H1 (cell line): Measurements from ENCODE around the gene MRPS25. TPM values are rescaled to one million over a fixed set of nuclear protein-coding genes. Genes with fewer than 3 reads are reported as not detected.

Experiments
- CTCF ChIA-PET: fragments of 300-600 bp; sonication (Branson Sonifier 250); formaldehyde crosslinking; loops from one replicate; lab custom pipeline; 2021; ENCODE audit not compliant: partially characterized antibody; lab: Charles Lee
- POLR2A ChIA-PET: fragments of 300-600 bp; sonication (Branson Sonifier 250); formaldehyde crosslinking; loops from one replicate; lab custom pipeline; 2021; ENCODE audit warnings: inconsistent platforms; ENCODE audit not compliant: partially characterized antibody; lab: Charles Lee
- DNase-seq, 2 experiments: peaks; one replicate each; pipeline versions ENCODE4 v3.0.0 to v3.0.0-alpha.2; 2010 to 2022; ENCODE audit warnings: low spot score in 2 of 2, low read depth in 1 of 2, mixed read lengths in 1 of 2
- FAIRE-seq: peaks from 2 replicates; lab custom pipeline; 2011; peaks lifted over from hg19 to GRCh38; lab: Jason Lieb, UNC
- H2AFZ ChIP-seq: 2 replicates; pipeline ENCODE4 v1.8.1; 2012; ENCODE audit warnings: low read length, inconsistent platforms
- H2AK5ac ChIP-seq: 2 replicates; pipeline ENCODE4 v1.6.1; 2013; ENCODE audit warnings: low read depth, low read length
- H2BK120ac ChIP-seq: replicated peaks from 2 replicates; pipeline ENCODE3; 2013; ENCODE audit warnings: low read depth, low read length, inconsistent platforms
- H2BK12ac ChIP-seq: 2 replicates; pipeline ENCODE4 v1.6.1; 2013; ENCODE audit warnings: low read depth, low read length
- H2BK15ac ChIP-seq: 2 replicates; pipeline ENCODE4 v1.6.1; 2013; ENCODE audit warnings: low read length
- H2BK20ac ChIP-seq: 2 replicates; pipeline ENCODE4 v1.6.1; 2013; ENCODE audit warnings: low read length
- H2BK5ac ChIP-seq: 2 replicates; pipeline ENCODE4 v1.6.1; 2013; ENCODE audit warnings: low read depth, low read length
- H3K14ac ChIP-seq: 2 replicates; pipeline ENCODE4 v1.6.1; 2013; ENCODE audit warnings: inconsistent platforms; ENCODE audit not compliant: insufficient read length
- H3K18ac ChIP-seq: 2 replicates; pipeline ENCODE4 v1.6.1; 2013; ENCODE audit warnings: low read length; ENCODE audit errors: extremely low read depth
- H3K23ac ChIP-seq: 2 replicates; pipeline ENCODE4 v1.6.1; 2013; ENCODE audit warnings: inconsistent platforms; ENCODE audit not compliant: insufficient read length
- H3K23me2 ChIP-seq: 2 replicates; pipeline ENCODE4 v1.6.1; 2013; ENCODE audit warnings: low read depth, low read length
- H3K27ac ChIP-seq: 2 replicates; pipeline ENCODE4 v1.6.1; 2011; ENCODE audit warnings: low read depth, low read length, inconsistent platforms
- H3K27me3 ChIP-seq, 4 experiments: replicated peaks in 1 of 4; 1 replicate in 1 of 4; 2 replicates in 3 of 4; pipeline versions ENCODE4 v1.6.1 to v1.8.1; 2011 to 2013; ENCODE audit warnings: low read length in 3 of 4, mild to moderate bottlenecking in 3 of 4, inconsistent platforms in 2 of 4, mixed read lengths in 2 of 4, moderate library complexity in 1 of 4; ENCODE audit not compliant: control insufficient read depth in 3 of 4, insufficient read depth in 3 of 4; ENCODE audit errors: extremely low read depth in 1 of 4
- H3K36me3 ChIP-seq, 4 experiments: 2 replicates each; pipeline versions ENCODE4 v1.6.1 to v1.8.1; 2011 to 2013; ENCODE audit warnings: mild to moderate bottlenecking in 4 of 4, low read length in 3 of 4, moderate library complexity in 2 of 4, control low read depth in 1 of 4, inconsistent platforms in 1 of 4; ENCODE audit not compliant: insufficient read depth in 4 of 4, control insufficient read depth in 2 of 4
- H3K4ac ChIP-seq: replicated peaks from 2 replicates; pipeline ENCODE3; 2013; ENCODE audit warnings: low read length, low read depth, mixed read lengths, inconsistent platforms; ENCODE audit not compliant: insufficient read length
- H3K4me1 ChIP-seq, 4 experiments: replicated peaks in 1 of 4; 1 replicate in 1 of 4; 2 replicates in 3 of 4; pipeline versions ENCODE4 v1.6.1 to v1.8.1; 2011 to 2013; ENCODE audit warnings: low read length in 3 of 4, inconsistent platforms in 2 of 4, mixed read lengths in 1 of 4; ENCODE audit not compliant: insufficient read depth in 4 of 4, control insufficient read depth in 3 of 4
- H3K4me2 ChIP-seq, 2 experiments: 2 replicates each; pipeline versions ENCODE4 v1.6.1 to v1.8.1; 2011 to 2013; ENCODE audit warnings: low read depth in 2 of 2, low read length in 2 of 2, control low read depth in 1 of 2, inconsistent platforms in 1 of 2, mild to moderate bottlenecking in 1 of 2; ENCODE audit not compliant: insufficient read depth in 1 of 2
- H3K4me3 ChIP-seq, 4 experiments: fragments of 200-600, 300-600 bp in 1 of 4; sonication (generic), shearing (Covaris generic), sonication (Bioruptor Twin) in 1 of 4; 2 replicates each; pipeline versions ENCODE4 v1.5.1 to v1.8.1; 2011 to 2016; ENCODE audit warnings: low read length in 4 of 4, low read depth in 3 of 4, control low read depth in 2 of 4, inconsistent platforms in 2 of 4, mild to moderate bottlenecking in 2 of 4, mixed read lengths in 1 of 4, moderate library complexity in 1 of 4; ENCODE audit not compliant: insufficient read depth in 2 of 4; ENCODE audit errors: extremely low read depth in 1 of 4
- H3K56ac ChIP-seq: replicated peaks from 2 replicates; pipeline ENCODE3; 2013; ENCODE audit warnings: low read depth, mild to moderate bottlenecking, mixed read lengths, low read length, inconsistent platforms; ENCODE audit not compliant: insufficient read length
- H3K79me1 ChIP-seq: 2 replicates; pipeline ENCODE4 v1.6.1; 2013; ENCODE audit warnings: low read depth, low read length, control low read depth
- H3K79me2 ChIP-seq, 2 experiments: 2 replicates each; pipeline versions ENCODE4 v1.6.1 to v1.8.1; 2012 to 2013; ENCODE audit warnings: low read length in 2 of 2, mild to moderate bottlenecking in 2 of 2, inconsistent platforms in 1 of 2; ENCODE audit not compliant: insufficient read depth in 2 of 2, control insufficient read depth in 1 of 2
- H3K9ac ChIP-seq, 4 experiments: replicated peaks in 1 of 4; 1 replicate in 1 of 4; 2 replicates in 3 of 4; pipeline versions ENCODE4 v1.6.1 to v1.8.1; 2011 to 2013; ENCODE audit warnings: low read depth in 3 of 4, low read length in 3 of 4, control low read depth in 2 of 4, mild to moderate bottlenecking in 2 of 4, moderate library complexity in 2 of 4, inconsistent platforms in 1 of 4; ENCODE audit errors: extremely low read depth in 1 of 4
- H3K9me3 ChIP-seq, 2 experiments: 2 replicates each; pipeline versions ENCODE4 v1.6.1 to v1.8.1; 2012 to 2013; ENCODE audit warnings: mild to moderate bottlenecking in 2 of 2, moderate library complexity in 2 of 2, control low read depth in 1 of 2, inconsistent platforms in 1 of 2, low read depth in 1 of 2, low read length in 1 of 2, mixed read lengths in 1 of 2; ENCODE audit not compliant: insufficient read depth in 2 of 2
- H4K20me1 ChIP-seq, 2 experiments: replicated peaks in 1 of 2; 2 replicates each; pipeline versions ENCODE3 to v1.8.1; 2011 to 2013; ENCODE audit warnings: inconsistent platforms in 2 of 2, low read length in 2 of 2, mild to moderate bottlenecking in 1 of 2; ENCODE audit not compliant: insufficient read depth in 2 of 2, control insufficient read depth in 1 of 2
- H4K5ac ChIP-seq: 2 replicates; pipeline ENCODE4 v1.6.1; 2013; ENCODE audit warnings: low read length, low read depth, mixed read lengths, inconsistent platforms; ENCODE audit not compliant: insufficient read length
- H4K8ac ChIP-seq: 2 replicates; pipeline ENCODE4 v1.8.0; 2013; ENCODE audit warnings: mild to moderate bottlenecking, moderate library complexity, low read length, inconsistent platforms; ENCODE audit not compliant: insufficient read depth; ENCODE audit errors: extremely low read depth
- H4K91ac ChIP-seq: replicated peaks from 2 replicates; pipeline ENCODE3; 2013; ENCODE audit warnings: low read length, mixed read lengths, inconsistent platforms; ENCODE audit not compliant: insufficient read length
- CBX5 ChIP-seq: fragments of 300-800, 300-1000 bp; sonication (generic); IDR thresholded peaks from 2 replicates; pipeline ENCODE4 v1.7.1; 2016; ENCODE audit warnings: antibody characterized with exemption, low read length, low read depth
- EGR1 ChIP-seq: IDR thresholded peaks from 2 replicates; pipeline ENCODE4 v1.6.1; 2011; ENCODE audit warnings: low read depth, low read length, borderline replicate concordance
- FOSL1 ChIP-seq: IDR thresholded peaks from 2 replicates; pipeline ENCODE4 v1.6.1; 2011; ENCODE audit warnings: mild to moderate bottlenecking, low read depth, low read length, moderate library complexity; ENCODE audit not compliant: insufficient read depth
- SIN3A ChIP-seq, 2 experiments: IDR thresholded peaks in 1 of 2; conservative IDR thresholded peaks in 1 of 2; 2 replicates each; pipeline ENCODE4 v1.6.1; 2011 to 2012; ENCODE audit warnings: low read length in 2 of 2, improper control_type of control experiment in 1 of 2, low read depth in 1 of 2, mild to moderate bottlenecking in 1 of 2
- WGBS, 2 experiments: shearing (Covaris generic) in 1 of 2; methylation state at CpG; one replicate each; pipeline versions ENCODE4 v1.1.6 to v1.1.7; 2013 to 2015; ENCODE audit warnings: low lambda C conversion rate in 2 of 2, mixed read lengths in 2 of 2, inconsistent platforms in 1 of 2, low coverage in 1 of 2, missing lambda C conversion rate in 1 of 2; ENCODE audit not compliant: insufficient replicate concordance in 2 of 2, insufficient coverage in 1 of 2, insufficient read length in 1 of 2; ENCODE audit errors: extremely low coverage in 1 of 2, missing lambda C conversion rate in 1 of 2; 5-methylcytosine and 5-hydroxymethylcytosine counted together
- polyA plus RNA-seq, 7 experiments: library from polyadenylated mRNA; depleted of rRNA in 3 of 7; stranded (reverse) in 5 of 7; unstranded in 2 of 7; fragments of >200 nt in 5 of 7; fragments of 200-250 nt in 2 of 7; gene quantifications; 1 replicate in 5 of 7; 2 replicates in 1 of 7; 4 replicates in 1 of 7; pipeline versions ENCODE4 v1.2.1 to v1.2.3, GENCODE V29; 2011 to 2013; ENCODE audit warnings: missing spikeins in 2 of 7, mixed read lengths in 2 of 7
- total RNA-seq: library from RNA; stranded (reverse); fragmentation: NEBNext Ultra II Directional; extraction: Animal tissue kit (Norgen Biotek cat#: 25700); gene quantifications from 2 replicates; pipeline ENCODE4 v1.2.1, GENCODE V29; 2021
- TF ChIP-seq, protein P1 (sequence below): IDR thresholded peaks from 2 replicates; pipeline ENCODE4 v1.6.1; 2011; ENCODE audit warnings: low read depth, mild to moderate bottlenecking, low read length; ENCODE audit not compliant: insufficient read depth

MRPS25 gene
- total and polyA plus RNA-seq, 2 of the 8 experiments (the other 6 are each of a cell fraction or from before 2014, with no cell fraction given): 23.0 to 56.5 TPM

DNA sequence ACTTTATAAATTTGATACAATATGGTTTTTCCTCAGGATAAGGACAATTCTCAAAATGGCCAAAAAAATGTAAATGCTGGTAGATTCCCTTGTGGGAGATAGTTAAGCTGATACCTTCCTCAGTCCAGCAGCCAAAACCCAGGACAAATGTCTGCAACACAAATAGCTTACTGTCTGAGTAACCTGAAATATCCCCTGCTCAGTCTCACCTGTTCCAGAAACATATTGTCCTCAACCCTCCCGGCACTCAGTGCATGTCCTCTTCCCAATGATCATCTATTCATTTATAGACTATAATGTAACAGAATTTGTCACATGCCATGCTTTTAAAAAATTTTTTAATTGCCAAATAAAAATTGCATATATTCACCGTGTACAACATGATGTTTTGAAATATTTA lies 21.6 kb upstream of the MRPS25 start:
- no peaks in the 10 kb centered on the region for H3K4me1 ChIP-seq
- H4K5ac ChIP-seq: no peak overlapping the region
- no peak overlapping the region for H3K4ac ChIP-seq
- FAIRE-seq (no peak), DNase-seq (no peak)
- no peaks in the 10 kb centered on the region for H3K9me3 ChIP-seq
- no peak overlapping the region for H2BK120ac ChIP-seq
- no peak overlapping the region for H3K4me3 ChIP-seq
- peaks cover 0 to 3% of the 10 kb centered on the region in 2 experiments for H4K20me1 ChIP-seq
- H3K23ac ChIP-seq: no peak overlapping the region
- no peak overlapping the region for H3K14ac ChIP-seq
- H3K79me2 ChIP-seq: no peaks in the 10 kb centered on the region
- H2BK15ac ChIP-seq: no peak overlapping the region
- no peaks in the 10 kb centered on the region for H3K79me1 ChIP-seq
- no peak overlapping the region for H3K27ac ChIP-seq
- no peak overlapping the region for H2BK5ac ChIP-seq
- H3K4me2 ChIP-seq: no peak overlapping the region
- H2AK5ac ChIP-seq: no peak overlapping the region
- no peak overlapping the region for H4K91ac ChIP-seq
- 90% methylated on average over 2 of the region's 2 CpGs; no CpG with 5 or more reads in 1 of the 2 experiments for WGBS, 2 experiments
- no peaks in the 10 kb centered on the region for H3K23me2 ChIP-seq
- POLR2A ChIA-PET: no interaction called here
- H3K9ac ChIP-seq: no peak overlapping the region
- TF ChIP-seq, protein P1, sequence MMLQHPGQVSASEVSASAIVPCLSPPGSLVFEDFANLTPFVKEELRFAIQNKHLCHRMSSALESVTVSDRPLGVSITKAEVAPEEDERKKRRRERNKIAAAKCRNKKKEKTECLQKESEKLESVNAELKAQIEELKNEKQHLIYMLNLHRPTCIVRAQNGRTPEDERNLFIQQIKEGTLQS: no peak
- no peak for TF ChIP-seq SIN3A (conservative IDR thresholded peaks at IDR 0.05 in 1 of 2, IDR thresholded peaks at IDR 0.05 in 1 of 2; ENCODE audit: low read depth in 1 of 2, low read length in 2 of 2)
- no peak for TF ChIP-seq EGR1
- TF ChIP-seq FOSL1: no peak
- no peak for TF ChIP-seq CBX5
- H3K18ac ChIP-seq: no peak overlapping the region
- CTCF ChIA-PET: interaction anchor here (0.6 to 1.2 kb wide), 3 partner anchors 9 to 29 kb away, joined by 3 to 6 read pairs (median 4); no protein-coding TSS in a partner anchor
- H4K8ac ChIP-seq: no peak overlapping the region
- H3K27me3 ChIP-seq: no peaks in the 10 kb centered on the region
- H2AFZ ChIP-seq: no peak overlapping the region
- H2BK20ac ChIP-seq: no peak overlapping the region
- no peak overlapping the region for H2BK12ac ChIP-seq
- H3K36me3 ChIP-seq: peaks cover 6 to 21% (median 15%) of the 10 kb centered on the region in 4 experiments; a peak in 6 of 8 replicates
- H3K56ac ChIP-seq: no peak overlapping the region
